ENCODE results near the gene GNPTAB.

DNA sequence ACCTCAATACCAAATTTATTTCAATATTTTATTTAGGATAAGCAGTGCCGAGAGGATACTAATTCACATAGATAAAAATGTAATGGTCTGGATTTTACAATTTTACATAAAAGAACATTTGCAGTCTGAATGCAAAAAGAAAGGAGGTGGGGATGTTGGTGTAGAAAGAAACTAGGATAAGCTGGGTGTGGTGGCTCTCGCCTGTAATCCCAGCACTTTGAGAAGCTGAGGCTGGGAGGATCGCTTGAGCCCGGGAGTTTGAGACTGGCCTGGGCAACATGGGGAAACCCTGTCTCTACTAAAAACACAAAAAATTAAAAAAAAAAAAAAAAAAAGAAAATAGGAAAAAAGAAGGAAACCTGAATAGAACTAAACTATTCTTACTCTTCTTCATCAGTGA is 108.4 kb downstream of the GNPTAB start:
- TF ChIP-seq BACH1 (IDR thresholded peaks at IDR 0.05; ENCODE audit: low read length) (no peak), CEBPB (IDR thresholded peaks at IDR 0.05; ENCODE audit: low read depth, low read length) (no peak), TAF1 (IDR thresholded peaks at IDR 0.05; ENCODE audit: low read depth, low read length) (no peak), CHD2 (IDR thresholded peaks at IDR 0.05; ENCODE audit: low read length) (no peak)
- TF ChIP-seq, protein P1, sequence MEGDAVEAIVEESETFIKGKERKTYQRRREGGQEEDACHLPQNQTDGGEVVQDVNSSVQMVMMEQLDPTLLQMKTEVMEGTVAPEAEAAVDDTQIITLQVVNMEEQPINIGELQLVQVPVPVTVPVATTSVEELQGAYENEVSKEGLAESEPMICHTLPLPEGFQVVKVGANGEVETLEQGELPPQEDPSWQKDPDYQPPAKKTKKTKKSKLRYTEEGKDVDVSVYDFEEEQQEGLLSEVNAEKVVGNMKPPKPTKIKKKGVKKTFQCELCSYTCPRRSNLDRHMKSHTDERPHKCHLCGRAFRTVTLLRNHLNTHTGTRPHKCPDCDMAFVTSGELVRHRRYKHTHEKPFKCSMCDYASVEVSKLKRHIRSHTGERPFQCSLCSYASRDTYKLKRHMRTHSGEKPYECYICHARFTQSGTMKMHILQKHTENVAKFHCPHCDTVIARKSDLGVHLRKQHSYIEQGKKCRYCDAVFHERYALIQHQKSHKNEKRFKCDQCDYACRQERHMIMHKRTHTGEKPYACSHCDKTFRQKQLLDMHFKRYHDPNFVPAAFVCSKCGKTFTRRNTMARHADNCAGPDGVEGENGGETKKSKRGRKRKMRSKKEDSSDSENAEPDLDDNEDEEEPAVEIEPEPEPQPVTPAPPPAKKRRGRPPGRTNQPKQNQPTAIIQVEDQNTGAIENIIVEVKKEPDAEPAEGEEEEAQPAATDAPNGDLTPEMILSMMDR (IDR thresholded peaks at IDR 0.05; ENCODE audit: control extremely low read depth in 1 of 3, insufficient read depth in 1 of 3, low read depth in 1 of 3, low read length in 3 of 3): no peak
